Upper lobe of left lung (tissue), 6 donors: Measurements from ENCODE around the gene ANP32B. TPM values are rescaled to one million over a fixed set of nuclear protein-coding genes. Genes with fewer than 3 reads are reported as not detected.

ENCODE experiments used
- ATAC-seq, 2 donors: fragments of 200-7000 bp; cut with Tn5 transposase; one replicate each; pipeline ENCODE4 v1.9.1; 2022; ENCODE audit warnings: mild to moderate bottlenecking in 2 of 2, moderate library complexity in 2 of 2; ENCODE audit not compliant: low FRiP score in 2 of 2
- DNase-seq, 2 donors: peaks; one replicate each; pipeline ENCODE4 v3.0.0-alpha.2; 2019 to 2020
- H3K27ac ChIP-seq, 4 donors: fragments of 200-600 bp; sonication (generic); one replicate each; pipeline ENCODE4 v1.5.1; 2016 to 2019
- H3K27me3 ChIP-seq, 4 donors: fragments of 200-600 bp; sonication (generic); one replicate each; pipeline ENCODE4 v1.5.1; 2017 to 2019
- H3K36me3 ChIP-seq, 4 donors: fragments of 200-600 bp; sonication (generic); one replicate each; pipeline ENCODE4 v1.5.1; 2016 to 2019
- H3K4me1 ChIP-seq, 4 donors: fragments of 200-600 bp; sonication (generic); one replicate each; pipeline ENCODE4 v1.5.1; 2018 to 2019
- H3K4me3 ChIP-seq, 4 donors: fragments of 200-600 bp; sonication (generic); one replicate each; pipeline ENCODE4 v1.5.1; 2017 to 2019; ENCODE audit warnings: mild to moderate bottlenecking in 2 of 4, moderate library complexity in 1 of 4
- H3K9me3 ChIP-seq, 4 donors: fragments of 200-600 bp; sonication (generic); one replicate each; pipeline ENCODE4 v1.5.1; 2018 to 2019
- CTCF ChIP-seq, 6 experiments: fragments of 450-650 bp in 4 of 6; fragments of 200-600 bp in 2 of 6; sonication (generic) in 2 of 6; IDR thresholded peaks; one replicate each; pipeline ENCODE4 v1.5.1; 2016 to 2019; ENCODE audit warnings: antibody characterized with exemption in 6 of 6
- EP300 ChIP-seq, 4 donors: sonication (generic); formaldehyde crosslinking; IDR thresholded peaks; one replicate each; pipeline ENCODE4 v1.5.1; 2017; ENCODE audit warnings: antibody characterized with exemption in 4 of 4, control low read depth in 2 of 4
- POLR2A ChIP-seq, 4 donors: fragments of 450-650 bp; IDR thresholded peaks; one replicate each; pipeline ENCODE4 v1.5.1; 2016 to 2017; ENCODE audit warnings: antibody characterized with exemption in 4 of 4, mild to moderate bottlenecking in 2 of 4
- POLR2AphosphoS5 ChIP-seq, 2 donors: sonication (generic); formaldehyde crosslinking; IDR thresholded peaks; one replicate each; pipeline ENCODE4 v1.5.1; 2017; ENCODE audit warnings: antibody characterized with exemption in 2 of 2
- WGBS, 2 donors: methylation state at CpG; one replicate each; pipeline ENCODE4 v1.1.5; 2017 to 2018; 5-methylcytosine and 5-hydroxymethylcytosine counted together
- total RNA-seq, 6 donors: library from RNA; depleted of rRNA in 4 of 6; stranded (reverse); fragments of >200 nt in 4 of 6; gene quantifications; one replicate each; pipeline versions ENCODE4 v1.1.0 to v1.2.1, GENCODE V29; 2016 to 2021
- donor health status: DM: no; HTN: no; CAD: no; lungs with moderate emphysema.
- donor health status: DM: no; HTN: yes; CAD: no; lungs with severe emphysema.

Gene ANP32B
- total RNA-seq, 6 donors from 2014 or later: 34.1 to 116 (median 66.0) TPM

DNA sequence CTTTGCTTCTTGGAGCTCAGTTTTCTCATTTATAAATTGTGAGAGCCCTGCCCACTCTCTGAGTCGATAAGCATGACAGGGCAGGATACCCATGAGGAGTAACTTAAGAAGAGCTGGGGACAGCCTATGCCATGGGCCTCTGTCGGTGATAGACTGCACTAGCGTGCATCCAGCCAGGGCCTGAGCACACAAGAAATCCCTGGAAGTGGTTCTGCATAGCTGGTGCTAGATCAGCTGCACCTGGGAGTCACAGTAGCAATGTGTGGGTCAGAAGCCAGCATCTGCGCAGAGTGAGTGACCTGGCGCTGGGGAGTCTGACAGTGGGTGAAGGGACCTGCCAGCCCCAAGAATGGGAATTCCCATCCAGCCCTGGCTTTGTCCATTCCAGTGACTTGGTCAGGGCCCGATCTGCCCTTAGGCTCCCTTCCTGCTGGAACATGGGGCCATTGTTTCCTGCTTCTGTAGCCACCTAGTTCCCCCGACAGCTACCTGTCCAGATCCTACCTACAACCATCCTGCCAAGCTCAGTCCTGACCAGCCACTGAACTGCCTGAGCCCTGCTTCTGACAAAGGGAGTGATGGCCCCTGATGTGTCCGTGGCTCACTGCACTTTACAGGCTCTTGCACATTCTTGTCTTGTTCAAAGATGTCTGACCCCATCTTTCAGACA lies 37.5 kb downstream of the ANP32B start:
- Histone ChIP-seq H3K9me3 (no peaks in the 10 kb centered on the region), H3K4me3 (no peak overlapping the region), H3K27ac (no peak overlapping the region), H3K36me3 (peaks cover 5 to 56% (median 43%) of the 10 kb centered on the region in 4 donors), H3K4me1 (peaks cover 0 to 5% (median 0%) of the 10 kb centered on the region in 4 donors), H3K27me3 (no peaks in the 10 kb centered on the region)
- 94 to 96% methylated on average over 7 to 8 of the region's 8 CpGs for WGBS, 2 donors
- no peak for DNase-seq
- TF ChIP-seq POLR2A (IDR thresholded peaks at IDR 0.05) (no peak), EP300 (IDR thresholded peaks at IDR 0.05) (no peak), CTCF (IDR thresholded peaks at IDR 0.05) (no peak), POLR2AphosphoS5 (IDR thresholded peaks at IDR 0.05) (no peak)
- ATAC-seq: no peak

DNA sequence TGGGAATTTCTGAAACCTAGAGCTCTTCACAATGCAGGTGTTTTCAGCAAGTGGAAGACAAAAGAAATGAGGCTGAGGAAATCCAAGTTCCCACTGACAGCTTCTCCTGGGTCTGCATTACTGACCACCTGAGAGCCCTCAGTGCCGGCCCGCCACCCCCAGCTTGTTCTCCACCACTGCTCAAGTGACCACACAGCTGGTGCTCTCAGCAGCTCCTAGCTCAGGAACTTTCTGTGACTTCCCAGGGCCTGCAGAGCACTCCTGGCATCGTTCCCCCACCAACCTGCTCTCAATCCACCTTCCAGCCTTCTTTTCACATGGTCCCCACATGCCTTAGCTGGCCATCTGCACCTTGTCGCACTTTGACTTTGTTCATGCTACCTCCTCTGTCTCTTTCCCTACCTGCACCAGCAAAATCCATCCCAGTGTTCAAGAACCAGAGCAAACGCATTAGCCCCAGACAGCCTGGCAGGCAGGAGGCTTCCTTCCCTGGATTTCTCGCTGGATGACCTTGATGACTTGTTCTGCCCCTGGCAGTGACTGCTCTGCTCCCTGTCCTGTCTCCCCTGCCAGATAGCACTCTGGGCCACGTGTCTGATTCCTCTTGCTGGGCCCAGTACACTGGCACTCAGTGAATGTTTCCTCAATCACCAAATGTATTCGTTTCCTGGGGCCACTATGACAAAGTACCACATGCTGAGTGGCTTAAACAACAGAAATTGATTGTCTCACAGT lies 38.3 kb downstream of the ANP32B start:
- ATAC-seq (no peak), DNase-seq (no peak)
- no peak overlapping the region for H3K27ac ChIP-seq
- no peaks in the 10 kb centered on the region for H3K9me3 ChIP-seq
- H3K36me3 ChIP-seq: peaks cover 5 to 47% (median 37%) of the 10 kb centered on the region in 4 donors
- peaks cover 0 to 5% (median 0%) of the 10 kb centered on the region in 4 donors for H3K4me1 ChIP-seq
- TF ChIP-seq CTCF (IDR thresholded peaks at IDR 0.05) (no peak), POLR2A (IDR thresholded peaks at IDR 0.05) (no peak), EP300 (IDR thresholded peaks at IDR 0.05) (no peak), POLR2AphosphoS5 (IDR thresholded peaks at IDR 0.05) (no peak)
- H3K27me3 ChIP-seq: no peaks in the 10 kb centered on the region
- no peak overlapping the region for H3K4me3 ChIP-seq
- 80 to 93% methylated on average over 8 of the region's 8 CpGs for WGBS, 2 donors

- no peak overlapping the region for H3K27ac ChIP-seq
- H3K27me3 ChIP-seq: no peaks in the 10 kb centered on the region
- no peak for TF ChIP-seq POLR2AphosphoS5 (IDR thresholded peaks at IDR 0.05)
- TF ChIP-seq EP300 (IDR thresholded peaks at IDR 0.05): no peak
- no peak for TF ChIP-seq POLR2A (IDR thresholded peaks at IDR 0.05)
- TF ChIP-seq CTCF (IDR thresholded peaks at IDR 0.05): no peak
- WGBS, 2 donors: 87 to 90% methylated on average over 8 of the region's 8 CpGs
- ATAC-seq (peak in 1 of 2 donors; percentile 51), DNase-seq (no peak)
- no peak overlapping the region for H3K4me3 ChIP-seq
- peaks cover 0 to 5% (median 0%) of the 10 kb centered on the region in 4 donors for H3K4me1 ChIP-seq
- no peaks in the 10 kb centered on the region for H3K9me3 ChIP-seq
- peaks cover 5 to 39% (median 30%) of the 10 kb centered on the region in 4 donors for H3K36me3 ChIP-seq
These were observed 39.3 kb downstream of the ANP32B start for GRCh38 chr9:98022447-98022846.

DNA sequence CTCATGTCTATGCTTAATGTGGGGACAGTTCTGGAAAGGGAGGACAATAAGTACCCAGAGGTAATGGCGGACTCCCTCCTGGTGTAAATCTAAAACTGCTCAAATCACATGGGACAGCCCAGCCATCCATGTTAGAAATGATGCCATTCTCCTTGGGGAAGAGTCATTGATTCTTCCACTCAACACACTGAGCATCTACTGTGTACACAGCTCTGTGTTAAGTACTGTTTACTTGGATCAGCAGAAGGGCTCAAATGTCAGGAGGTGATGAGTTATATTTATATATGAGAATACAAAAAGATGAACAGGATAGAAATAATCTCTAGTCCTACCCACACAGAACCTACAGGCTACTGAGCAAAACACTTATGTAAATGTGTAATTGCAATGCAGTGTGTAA lies 41.6 kb downstream of the ANP32B start:
- ATAC-seq: no peak
- Histone ChIP-seq H3K27me3 (no peaks in the 10 kb centered on the region), H3K36me3 (peaks cover 0 to 16% (median 9%) of the 10 kb centered on the region in 4 donors), H3K4me3 (no peak overlapping the region), H3K27ac (no peak overlapping the region), H3K4me1 (peaks cover 0 to 5% (median 0%) of the 10 kb centered on the region in 4 donors), H3K9me3 (no peaks in the 10 kb centered on the region)
- 100% methylated on average over 1 of the region's 1 CpG for WGBS, 2 donors
- TF ChIP-seq POLR2AphosphoS5 (IDR thresholded peaks at IDR 0.05) (no peak), EP300 (IDR thresholded peaks at IDR 0.05) (no peak), POLR2A (IDR thresholded peaks at IDR 0.05) (no peak), CTCF (IDR thresholded peaks at IDR 0.05) (no peak)
- DNase-seq: no peak
